Cardiac muscle cell (in vitro differentiated cells and primary cell): ENCODE measurements around the gene EPHB2. TPM values are rescaled to one million over a fixed set of nuclear protein-coding genes. Genes with fewer than 3 reads are reported as not detected.

Source experiments
- DNase-seq, 2 donors: peaks; one replicate each; pipeline versions ENCODE4 v3.0.0 to v3.0.0-alpha.2; 2010 to 2017; ENCODE audit warnings: low read depth in 1 of 2, low spot score in 1 of 2
- H3K27ac ChIP-seq: fragments of 200-600 bp; sonication (generic); 2 replicates; pipeline ENCODE4 v1.5.1; 2016
- H3K27me3 ChIP-seq: fragments of 200-600 bp; sonication (generic); 2 replicates; pipeline ENCODE4 v1.6.0; 2016; ENCODE audit warnings: control low read depth
- H3K36me3 ChIP-seq: fragments of 200-600 bp; sonication (generic); 2 replicates; pipeline ENCODE4 v1.5.1; 2016; ENCODE audit warnings: control low read depth
- H3K4me1 ChIP-seq: fragments of 200-600 bp; sonication (generic); 2 replicates; pipeline ENCODE4 v1.8.1; 2017; ENCODE audit warnings: low read depth, mild to moderate bottlenecking, mixed run types
- H3K4me3 ChIP-seq: fragments of 200-600 bp; sonication (generic); 2 replicates; pipeline ENCODE4 v1.5.1; 2016; ENCODE audit warnings: mild to moderate bottlenecking
- H3K9me3 ChIP-seq: fragments of 200-600 bp; sonication (generic); 2 replicates; pipeline ENCODE4 v1.5.1; 2017; ENCODE audit warnings: low read depth, mild to moderate bottlenecking, control low read depth
- polyA plus RNA-seq: library from polyadenylated mRNA; unstranded; fragments of >200 nt; fragmentation: Nextera tagmentation; extraction: Ambion mirVana; gene quantifications from 2 replicates; pipeline ENCODE4 v1.2.1, GENCODE V29; 2016
- total RNA-seq: library from RNA; depleted of rRNA; stranded (reverse); fragments of >200 nt; gene quantifications from 2 replicates; pipeline ENCODE4 v1.2.3, GENCODE V29; 2016
- TF ChIP-seq, protein P1 (sequence below): IDR thresholded peaks from 2 replicates; pipeline ENCODE4 v1.5.1; 2012; ENCODE audit warnings: low read depth, mild to moderate bottlenecking, low read length

The EPHB2 gene
- total and polyA plus RNA-seq, 2 experiments from 2014 or later = 38.8 to 96.3 TPM

DNA sequence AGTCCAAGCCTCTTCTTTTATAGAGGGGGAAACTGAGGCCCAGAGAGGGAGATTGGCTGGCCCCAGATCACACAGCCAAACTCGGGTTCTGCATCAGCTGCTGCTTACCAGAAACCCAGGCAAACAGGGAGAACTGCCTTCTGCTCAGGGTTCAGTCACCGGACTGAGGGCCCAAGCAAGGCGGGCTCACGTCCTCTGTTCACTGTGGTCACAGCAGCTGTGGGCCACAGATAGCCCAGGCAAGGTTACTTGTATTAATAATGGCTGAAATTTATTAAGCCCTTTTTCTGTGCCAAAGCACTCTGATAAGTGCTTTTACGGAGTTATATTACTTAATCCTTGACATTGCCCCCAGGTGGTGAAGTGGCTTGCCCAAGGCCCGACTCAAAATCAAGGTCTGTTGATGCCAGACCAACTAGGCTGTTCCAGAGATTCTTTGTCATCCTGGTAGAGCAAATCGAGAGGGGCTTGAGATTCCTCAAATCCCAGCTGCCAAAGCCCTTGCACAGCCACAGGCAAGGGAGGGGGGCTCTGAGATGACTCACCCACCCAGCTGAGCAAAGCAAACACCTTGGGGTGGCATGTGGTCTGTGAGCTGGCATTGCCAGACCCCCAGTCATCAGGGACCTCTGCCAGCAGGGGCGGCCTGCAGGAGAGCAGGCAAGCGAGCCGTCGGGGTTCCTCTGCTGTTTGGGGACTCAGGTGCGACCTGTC lies 36.5 kb downstream of the EPHB2 start:
- Histone ChIP-seq H3K36me3 (no peaks in the 10 kb centered on the region), H3K27me3 (no peaks in the 10 kb centered on the region), H3K4me1 (peaks cover 27% of the 10 kb centered on the region), H3K9me3 (no peaks in the 10 kb centered on the region), H3K4me3 (no peak overlapping the region), H3K27ac (no peak overlapping the region)
- DNase-seq = peak in 1 of 2 donors; percentile 39
- TF ChIP-seq, protein P1, sequence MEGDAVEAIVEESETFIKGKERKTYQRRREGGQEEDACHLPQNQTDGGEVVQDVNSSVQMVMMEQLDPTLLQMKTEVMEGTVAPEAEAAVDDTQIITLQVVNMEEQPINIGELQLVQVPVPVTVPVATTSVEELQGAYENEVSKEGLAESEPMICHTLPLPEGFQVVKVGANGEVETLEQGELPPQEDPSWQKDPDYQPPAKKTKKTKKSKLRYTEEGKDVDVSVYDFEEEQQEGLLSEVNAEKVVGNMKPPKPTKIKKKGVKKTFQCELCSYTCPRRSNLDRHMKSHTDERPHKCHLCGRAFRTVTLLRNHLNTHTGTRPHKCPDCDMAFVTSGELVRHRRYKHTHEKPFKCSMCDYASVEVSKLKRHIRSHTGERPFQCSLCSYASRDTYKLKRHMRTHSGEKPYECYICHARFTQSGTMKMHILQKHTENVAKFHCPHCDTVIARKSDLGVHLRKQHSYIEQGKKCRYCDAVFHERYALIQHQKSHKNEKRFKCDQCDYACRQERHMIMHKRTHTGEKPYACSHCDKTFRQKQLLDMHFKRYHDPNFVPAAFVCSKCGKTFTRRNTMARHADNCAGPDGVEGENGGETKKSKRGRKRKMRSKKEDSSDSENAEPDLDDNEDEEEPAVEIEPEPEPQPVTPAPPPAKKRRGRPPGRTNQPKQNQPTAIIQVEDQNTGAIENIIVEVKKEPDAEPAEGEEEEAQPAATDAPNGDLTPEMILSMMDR = no peak

DNA sequence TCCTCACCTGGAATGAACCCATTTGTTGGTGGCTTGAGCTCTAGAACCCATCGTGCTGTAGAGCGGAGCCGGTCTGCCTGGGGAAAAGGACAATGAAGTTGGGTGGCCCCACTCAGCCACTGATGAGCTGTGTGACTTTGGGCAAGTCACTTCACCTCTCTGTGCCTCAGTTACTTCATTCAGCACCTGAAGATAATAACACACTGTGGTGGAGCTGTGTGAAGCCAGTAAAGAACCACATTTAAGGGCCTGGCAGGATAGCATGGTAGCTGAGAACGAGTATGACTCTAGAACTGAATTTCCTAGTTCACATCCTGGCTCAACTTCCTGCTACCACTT lies 37.1 kb downstream of the EPHB2 start:
- Histone ChIP-seq H3K4me3 (no peak overlapping the region), H3K9me3 (no peaks in the 10 kb centered on the region), H3K36me3 (no peaks in the 10 kb centered on the region), H3K27me3 (no peaks in the 10 kb centered on the region), H3K27ac (no peak overlapping the region), H3K4me1 (peaks cover 24% of the 10 kb centered on the region)
- TF ChIP-seq, protein P1 = no peak
- no peak for DNase-seq

DNA sequence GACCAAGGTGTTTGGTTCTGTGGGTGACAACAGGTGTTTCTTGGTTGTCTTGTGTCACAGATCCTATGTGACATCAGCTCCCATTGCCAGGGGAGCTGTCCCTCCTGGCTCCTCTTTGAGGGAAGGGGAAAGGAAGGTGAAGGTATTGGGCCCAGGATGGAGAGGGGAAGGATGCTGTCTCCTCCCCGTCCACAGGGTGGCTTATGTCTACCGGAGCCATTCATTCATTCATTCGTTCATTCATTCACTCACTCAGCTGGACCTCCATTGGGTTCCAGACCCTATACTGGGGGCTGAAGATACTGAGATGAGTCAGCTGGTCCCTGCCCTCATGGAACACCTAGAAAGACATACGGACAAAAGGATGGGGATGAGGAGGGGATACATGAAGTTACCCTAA lies 38.9 kb downstream of the EPHB2 start:
- no peaks in the 10 kb centered on the region for H3K36me3 ChIP-seq
- H3K4me1 ChIP-seq = peaks cover 40% of the 10 kb centered on the region
- H3K9me3 ChIP-seq = no peaks in the 10 kb centered on the region
- H3K4me3 ChIP-seq = no peak overlapping the region
- peak overlapping the region; percentile 82 for H3K27ac ChIP-seq
- TF ChIP-seq, protein P1 = no peak
- DNase-seq = no peak
- no peaks in the 10 kb centered on the region for H3K27me3 ChIP-seq

DNA sequence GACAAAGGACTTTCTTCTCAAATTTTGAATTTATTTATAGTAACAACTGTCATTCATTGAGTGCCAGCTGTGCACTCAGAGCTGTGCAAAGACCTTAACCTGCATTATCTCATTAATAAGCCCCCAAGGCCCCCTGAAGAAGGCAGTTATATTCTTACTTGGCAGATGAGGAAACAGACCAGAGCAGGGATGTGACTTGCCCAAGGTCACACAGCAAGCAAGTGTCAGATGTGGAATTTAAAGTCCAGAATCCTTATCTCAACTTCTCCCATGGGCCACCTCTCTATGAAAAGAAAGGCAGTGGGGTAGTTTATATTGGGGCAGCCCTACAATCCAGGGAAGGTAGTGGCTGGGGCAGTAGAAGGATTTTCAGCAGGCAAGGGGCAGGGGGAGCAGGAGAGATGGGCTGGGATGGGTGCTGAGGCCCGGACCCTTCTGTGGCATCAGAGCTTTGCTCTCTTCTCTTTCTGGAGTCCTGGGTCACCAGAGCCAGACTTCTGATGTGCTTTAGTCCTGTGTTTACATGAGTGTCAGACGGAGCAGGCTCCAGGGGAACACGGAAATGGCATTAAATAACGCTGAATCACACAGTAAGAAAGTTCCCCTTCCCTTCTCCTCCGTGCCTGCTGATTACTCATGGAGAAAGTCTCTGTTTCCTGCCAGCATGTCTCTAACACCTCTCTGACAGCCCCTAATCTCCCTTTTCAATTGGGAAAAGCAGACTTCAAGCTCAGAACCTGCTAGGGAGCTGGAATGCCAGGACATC lies 39.5 kb downstream of the EPHB2 start:
- Histone ChIP-seq H3K27ac (peak overlapping the region; percentile 82), H3K4me3 (no peak overlapping the region), H3K9me3 (no peaks in the 10 kb centered on the region), H3K27me3 (no peaks in the 10 kb centered on the region), H3K4me1 (peaks cover 36% of the 10 kb centered on the region), H3K36me3 (no peaks in the 10 kb centered on the region)
- TF ChIP-seq, protein P1 = no peak
- peak; percentile 87 to 93 for DNase-seq

DNA sequence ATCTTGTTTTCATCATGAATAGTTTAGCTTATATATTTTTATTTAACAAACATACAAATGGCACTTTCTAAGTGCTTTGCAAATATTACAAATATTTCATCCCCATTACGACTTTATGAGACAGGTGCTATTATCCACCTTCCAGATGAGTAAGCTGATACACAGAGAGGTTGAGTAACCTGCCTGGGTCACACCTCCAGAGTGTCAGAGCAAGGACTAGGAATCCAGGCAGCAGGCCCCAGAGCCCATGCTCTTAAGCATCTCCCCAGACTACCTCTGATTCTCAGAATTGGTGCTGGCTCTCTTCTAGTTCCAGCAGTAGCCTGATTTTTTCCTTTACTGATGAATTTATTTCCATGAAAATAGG lies 40.0 kb downstream of the EPHB2 start:
- Histone ChIP-seq H3K4me1 (peaks cover 32% of the 10 kb centered on the region), H3K36me3 (no peaks in the 10 kb centered on the region), H3K9me3 (no peaks in the 10 kb centered on the region), H3K27ac (peak overlapping the region; percentile 82), H3K4me3 (no peak overlapping the region), H3K27me3 (no peaks in the 10 kb centered on the region)
- TF ChIP-seq, protein P1 = no peak
- DNase-seq = peak in 1 of 2 donors; percentile 69
